ENCODE data around the gene SPON2.

Gene SPON2

GRCh38 chr4:1217366-1217765, 45.0 kb upstream of the SPON2 start:
- Mint-ChIP-seq H3K4me3 (no peak overlapping the region), H3K9me3 (no peaks in the 10 kb centered on the region), H3K27me3 (ENCODE audit: low read depth, poor library complexity) (peaks cover 4% of the 10 kb centered on the region), H3K27ac (no peak overlapping the region), H3K36me3 (ENCODE audit: low read depth) (peaks cover 42% of the 10 kb centered on the region), H3K4me1 (peaks cover 15% of the 10 kb centered on the region)
- DNase-seq = no peak
- TF ChIP-seq CTCF (IDR thresholded peaks at IDR 0.05) = no peak

GRCh38 chr4:1216869-1217294, 44.5 kb upstream of the SPON2 start:
- Mint-ChIP-seq H3K27me3 (ENCODE audit: low read depth, poor library complexity) (peaks cover 1% of the 10 kb centered on the region), H3K9me3 (no peaks in the 10 kb centered on the region), H3K4me1 (peaks cover 14% of the 10 kb centered on the region), H3K27ac (no peak overlapping the region), H3K36me3 (ENCODE audit: low read depth) (peaks cover 42% of the 10 kb centered on the region), H3K4me3 (no peak overlapping the region)
- no peak for TF ChIP-seq CTCF (IDR thresholded peaks at IDR 0.05)
- DNase-seq = no peak

- peaks cover 7% of the 10 kb centered on the region for H3K4me1 Mint-ChIP-seq
- TF ChIP-seq CTCF (IDR thresholded peaks at IDR 0.05) = no peak
- H3K36me3 Mint-ChIP-seq (ENCODE audit: low read depth) = peaks cover 35% of the 10 kb centered on the region
- H3K4me3 Mint-ChIP-seq = no peak overlapping the region
- H3K9me3 Mint-ChIP-seq = no peaks in the 10 kb centered on the region
- DNase-seq = no peak
- no peak overlapping the region for H3K27ac Mint-ChIP-seq
- H3K27me3 Mint-ChIP-seq (ENCODE audit: low read depth, poor library complexity) = no peaks in the 10 kb centered on the region
Observed at GRCh38 chr4:1216076-1216614, 43.8 kb upstream of the SPON2 start.

GRCh38 chr4:1215141-1216075, 43.0 kb upstream of the SPON2 start:
- no peak overlapping the region for H3K27ac Mint-ChIP-seq
- TF ChIP-seq CTCF (IDR thresholded peaks at IDR 0.05) = no peak
- H3K4me1 Mint-ChIP-seq = peaks cover 5% of the 10 kb centered on the region
- no peak for DNase-seq
- peaks cover 28% of the 10 kb centered on the region for H3K36me3 Mint-ChIP-seq (ENCODE audit: low read depth)
- H3K4me3 Mint-ChIP-seq = no peak overlapping the region
- no peaks in the 10 kb centered on the region for H3K9me3 Mint-ChIP-seq
- no peaks in the 10 kb centered on the region for H3K27me3 Mint-ChIP-seq (ENCODE audit: low read depth, poor library complexity)

GRCh38 chr4:1214101-1215095, 42.0 kb upstream of the SPON2 start:
- Mint-ChIP-seq H3K27me3 (ENCODE audit: low read depth, poor library complexity) (no peaks in the 10 kb centered on the region), H3K9me3 (no peaks in the 10 kb centered on the region), H3K4me3 (no peak overlapping the region), H3K27ac (no peak overlapping the region), H3K36me3 (ENCODE audit: low read depth) (peaks cover 21% of the 10 kb centered on the region), H3K4me1 (peaks cover 12% of the 10 kb centered on the region)
- no peak for TF ChIP-seq CTCF (IDR thresholded peaks at IDR 0.05)
- DNase-seq = no peak
